ENCODE data around the gene MIER2. TPM values are rescaled to one million over a fixed set of nuclear protein-coding genes. Genes with fewer than 3 reads are reported as not detected.
"Not testable (repeated sequence)": the region's sequence is repeated elsewhere in the genome, so short reads cannot be mapped to it uniquely, and the experiment has no call there.

The MIER2 gene
- total RNA-seq, 4 donors from 2014 or later = 8.6 to 25.7 (median 16.6) TPM

GRCh38 chr19:275958-276646 lies 68.5 kb downstream of the MIER2 start:
- TF ChIP-seq, protein P1, sequence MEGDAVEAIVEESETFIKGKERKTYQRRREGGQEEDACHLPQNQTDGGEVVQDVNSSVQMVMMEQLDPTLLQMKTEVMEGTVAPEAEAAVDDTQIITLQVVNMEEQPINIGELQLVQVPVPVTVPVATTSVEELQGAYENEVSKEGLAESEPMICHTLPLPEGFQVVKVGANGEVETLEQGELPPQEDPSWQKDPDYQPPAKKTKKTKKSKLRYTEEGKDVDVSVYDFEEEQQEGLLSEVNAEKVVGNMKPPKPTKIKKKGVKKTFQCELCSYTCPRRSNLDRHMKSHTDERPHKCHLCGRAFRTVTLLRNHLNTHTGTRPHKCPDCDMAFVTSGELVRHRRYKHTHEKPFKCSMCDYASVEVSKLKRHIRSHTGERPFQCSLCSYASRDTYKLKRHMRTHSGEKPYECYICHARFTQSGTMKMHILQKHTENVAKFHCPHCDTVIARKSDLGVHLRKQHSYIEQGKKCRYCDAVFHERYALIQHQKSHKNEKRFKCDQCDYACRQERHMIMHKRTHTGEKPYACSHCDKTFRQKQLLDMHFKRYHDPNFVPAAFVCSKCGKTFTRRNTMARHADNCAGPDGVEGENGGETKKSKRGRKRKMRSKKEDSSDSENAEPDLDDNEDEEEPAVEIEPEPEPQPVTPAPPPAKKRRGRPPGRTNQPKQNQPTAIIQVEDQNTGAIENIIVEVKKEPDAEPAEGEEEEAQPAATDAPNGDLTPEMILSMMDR (IDR thresholded peaks at IDR 0.05) = no peak
- ATAC-seq (ENCODE audit: low FRiP score) = no peak
- DNase-seq (ENCODE audit: low spot score) = no peak

DNA sequence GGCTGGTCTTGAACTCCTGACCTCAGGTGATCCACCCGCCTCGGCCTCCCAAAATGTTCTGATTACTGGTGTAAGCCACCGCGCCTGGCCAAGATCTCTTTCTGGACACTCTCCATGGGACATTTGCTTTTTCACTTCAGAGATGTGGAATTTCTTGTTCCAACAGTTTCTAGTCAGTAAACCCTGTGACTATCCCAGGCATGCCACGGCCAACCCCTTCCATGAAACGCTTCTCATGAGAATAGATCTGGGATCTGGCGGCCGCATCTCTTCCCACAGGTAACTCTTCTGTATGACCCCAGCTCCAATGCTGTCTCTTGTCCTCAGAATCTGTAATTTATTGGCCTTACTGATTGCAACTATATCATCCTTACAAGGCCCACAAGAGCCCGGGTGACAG lies 69.6 kb downstream of the MIER2 start:
- DNase-seq (ENCODE audit: low spot score) (no peak), ATAC-seq (ENCODE audit: low FRiP score) (no peak)
- TF ChIP-seq, protein P1 (IDR thresholded peaks at IDR 0.05) = no peak

- TF ChIP-seq, protein P1 (IDR thresholded peaks at IDR 0.05) = no peak
- ATAC-seq (ENCODE audit: low FRiP score) = no peak
- no peak for DNase-seq (ENCODE audit: low spot score)
These were observed 71.2 kb downstream of the MIER2 start for GRCh38 chr19:273393-273792.

GRCh38 chr19:271856-272255 lies 72.7 kb downstream of the MIER2 start:
- TF ChIP-seq, protein P1 (IDR thresholded peaks at IDR 0.05) = no peak
- ATAC-seq (ENCODE audit: low FRiP score) (no peak), DNase-seq (ENCODE audit: low spot score) (no peak)

- ATAC-seq (ENCODE audit: low FRiP score); DNase-seq (ENCODE audit: low spot score): not testable (repeated sequence)
These were observed 73.8 kb downstream of the MIER2 start for GRCh38 chr19:270766-271318.

- DNase-seq (ENCODE audit: low spot score) (no peak), ATAC-seq (ENCODE audit: low FRiP score) (no peak)
- TF ChIP-seq, protein P1 (IDR thresholded peaks at IDR 0.05) = no peak
These were observed 75.4 kb downstream of the MIER2 start for GRCh38 chr19:269241-269640.

- TF ChIP-seq, protein P1 (IDR thresholded peaks at IDR 0.05) = no peak
- no peak for ATAC-seq (ENCODE audit: low FRiP score)
These were observed 82.5 kb downstream of the MIER2 start for GRCh38 chr19:262125-262524.

GRCh38 chr19:256804-257203 lies 87.8 kb downstream of the MIER2 start:
- not testable (repeated sequence) for DNase-seq (ENCODE audit: low spot score); ATAC-seq (ENCODE audit: low FRiP score)

More at GRCh38 chr19:262125-262524, 82.5 kb downstream of the MIER2 start:
- no peak for DNase-seq (ENCODE audit: low spot score)

All from omental fat pad (tissue), 4 donors.